Activated CD8-positive, alpha-beta memory T cell treated with anti-CD3 and anti-CD28 coated beads, Interleukin-2, amount 50 U/mL, for 24 hours (primary cell): ENCODE measurements around the gene CD276.
"Not testable (repeated sequence)": the region's sequence is repeated elsewhere in the genome, so short reads cannot be mapped to it uniquely, and the experiment has no call there.

Source experiments
- DNase-seq: peaks from one replicate; pipeline ENCODE4 v3.0.0-alpha.2; 2020; ENCODE audit errors: extremely low read depth

CD276 gene

GRCh38 chr15:73684581-73685455 lies 635 bp downstream of the CD276 start:
- DNase-seq = no peak

GRCh38 chr15:73685981-73686380 lies 1.8 kb downstream of the CD276 start:
- no peak for DNase-seq

- DNase-seq = no peak
These were observed 2.6 kb downstream of the CD276 start for GRCh38 chr15:73686781-73687256.

GRCh38 chr15:73687351-73687750 lies 3.2 kb downstream of the CD276 start:
- no peak for DNase-seq

- no peak for DNase-seq
These were observed 4.3 kb downstream of the CD276 start for GRCh38 chr15:73688455-73688854.

GRCh38 chr15:73691396-73691795 lies 7.2 kb downstream of the CD276 start:
- DNase-seq = no peak

- no peak for DNase-seq
These were observed 10.2 kb downstream of the CD276 start for GRCh38 chr15:73694419-73694818.

GRCh38 chr15:73695773-73696640 lies 11.8 kb downstream of the CD276 start:
- no peak for DNase-seq

- DNase-seq = no peak
These were observed 12.4 kb downstream of the CD276 start for GRCh38 chr15:73696641-73697001.

- peak; percentile 60 for DNase-seq
These were observed 12.9 kb downstream of the CD276 start for GRCh38 chr15:73697033-73697467.

- no peak for DNase-seq
These were observed 15.3 kb downstream of the CD276 start for GRCh38 chr15:73699249-73700040.

GRCh38 chr15:73700041-73700842 lies 16.1 kb downstream of the CD276 start:
- DNase-seq = peak; percentile 43

GRCh38 chr15:73702311-73703239 lies 18.4 kb downstream of the CD276 start:
- DNase-seq = not testable (repeated sequence)

- not testable (repeated sequence) for DNase-seq
These were observed 19.4 kb downstream of the CD276 start for GRCh38 chr15:73703601-73704000.

GRCh38 chr15:73704142-73704868 lies 20.1 kb downstream of the CD276 start:
- not testable (repeated sequence) for DNase-seq

- peak; percentile 24 for DNase-seq
These were observed 20.9 kb downstream of the CD276 start for GRCh38 chr15:73704869-73705645.

- DNase-seq = no peak
These were observed 24.5 kb downstream of the CD276 start for GRCh38 chr15:73708691-73709090.

GRCh38 chr15:73709241-73709640 lies 25.1 kb downstream of the CD276 start:
- no peak for DNase-seq
